Fibroblast of peridontal ligament (primary cell): ENCODE data around the gene XPOT.
A peak's percentile ranks its signal among the peaks of the same experiment; 100 is the strongest.

Experiments
- DNase-seq: peaks from one replicate; pipeline ENCODE4 v3.0.0-alpha.2; 2010; ENCODE audit errors: extremely low read depth

XPOT gene

DNA sequence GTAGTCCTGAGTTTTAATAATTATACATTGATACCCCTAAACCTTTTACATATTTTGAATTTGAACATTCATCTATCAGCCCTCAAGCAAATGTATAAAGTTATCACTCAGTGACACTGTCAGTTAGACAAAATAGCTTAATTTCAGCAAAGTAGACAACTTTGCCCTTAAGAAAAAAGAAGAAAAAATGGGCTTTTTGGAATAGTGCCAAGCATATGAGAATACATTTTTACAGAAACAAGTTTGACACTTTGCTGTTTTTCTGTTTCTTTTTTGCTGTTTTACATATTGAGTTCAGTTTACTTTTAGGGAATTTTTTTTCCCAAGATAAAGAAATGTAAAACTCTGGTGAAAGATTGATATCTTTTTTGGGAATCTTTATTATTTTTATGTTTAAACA, 62.0 kb downstream of the XPOT start:
- no peak for DNase-seq

- no peak for DNase-seq
Measured at GRCh38 chr12:64468966-64469365, 64.8 kb downstream of the XPOT start.

GRCh38 chr12:64469455-64470142, 65.4 kb downstream of the XPOT start:
- DNase-seq: no peak

- DNase-seq: no peak
Measured at GRCh38 chr12:64470495-64470894, 66.3 kb downstream of the XPOT start.

GRCh38 chr12:64473176-64473575, 69.0 kb downstream of the XPOT start:
- no peak for DNase-seq

- no peak for DNase-seq
Measured at GRCh38 chr12:64475518-64475917, 71.3 kb downstream of the XPOT start.

DNA sequence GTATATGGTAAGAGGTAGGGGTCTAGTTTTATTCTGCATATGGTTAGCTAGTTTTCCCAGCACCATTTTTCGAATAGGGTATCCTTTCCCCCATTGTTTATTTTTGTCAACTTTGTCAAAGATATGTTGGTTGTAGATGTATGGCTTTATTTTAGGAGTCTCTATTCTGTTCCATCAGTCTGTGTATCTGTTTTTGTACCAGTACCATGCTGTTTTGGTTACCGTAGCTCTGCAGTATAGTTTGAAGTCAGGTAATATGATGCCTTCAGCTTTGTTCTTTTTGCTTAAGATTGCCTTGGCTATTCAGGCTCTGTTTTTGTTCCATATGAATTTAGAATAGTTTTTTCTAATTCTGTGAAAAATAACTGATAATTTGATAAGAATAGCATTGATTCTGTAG, 72.7 kb downstream of the XPOT start:
- DNase-seq: no peak

GRCh38 chr12:64478661-64479060, 74.5 kb downstream of the XPOT start:
- no peak for DNase-seq

GRCh38 chr12:64480148-64480547, 76.0 kb downstream of the XPOT start:
- peak; percentile 50 for DNase-seq

GRCh38 chr12:64486657-64487056, 82.5 kb downstream of the XPOT start:
- no peak for DNase-seq

GRCh38 chr12:64491718-64492117, 87.5 kb downstream of the XPOT start:
- DNase-seq: no peak

GRCh38 chr12:64493513-64493912, 89.3 kb downstream of the XPOT start:
- DNase-seq: no peak

DNA sequence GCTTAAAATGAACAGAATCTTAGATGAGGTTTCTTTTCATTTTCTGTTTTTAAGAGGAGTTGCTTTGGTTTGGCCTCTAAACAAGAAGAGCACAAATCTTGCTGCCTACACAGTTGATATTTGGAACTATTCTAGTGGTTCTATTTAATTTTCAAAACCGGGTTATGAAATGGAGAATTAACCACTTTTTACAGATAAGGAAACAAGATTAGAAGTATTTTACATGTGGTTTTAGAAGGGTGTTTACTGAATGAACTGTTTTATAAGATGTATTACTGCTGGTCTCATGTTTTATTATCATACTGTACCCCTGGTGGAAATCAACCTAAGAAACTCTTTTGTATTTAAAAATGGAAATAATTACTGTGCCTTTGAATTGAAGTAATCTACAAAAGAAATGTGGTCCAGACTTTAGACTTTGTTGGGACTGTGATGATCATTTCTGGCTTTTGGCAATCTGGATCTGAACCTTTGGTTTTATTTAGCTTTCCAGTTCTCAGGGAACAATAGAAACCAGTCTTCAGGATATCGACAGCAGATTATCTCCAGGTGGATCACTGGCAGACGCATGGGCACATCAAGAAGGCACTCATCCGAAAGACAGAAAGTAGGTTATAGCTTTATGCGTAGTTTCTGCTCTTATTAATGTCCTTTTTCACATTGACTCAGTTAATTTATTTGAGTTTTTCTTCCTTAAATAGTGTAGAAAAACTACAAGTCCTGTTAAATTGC, 91.0 kb downstream of the XPOT start:
- DNase-seq: no peak

GRCh38 chr12:64496839-64497400, 92.7 kb downstream of the XPOT start:
- DNase-seq: no peak

DNA sequence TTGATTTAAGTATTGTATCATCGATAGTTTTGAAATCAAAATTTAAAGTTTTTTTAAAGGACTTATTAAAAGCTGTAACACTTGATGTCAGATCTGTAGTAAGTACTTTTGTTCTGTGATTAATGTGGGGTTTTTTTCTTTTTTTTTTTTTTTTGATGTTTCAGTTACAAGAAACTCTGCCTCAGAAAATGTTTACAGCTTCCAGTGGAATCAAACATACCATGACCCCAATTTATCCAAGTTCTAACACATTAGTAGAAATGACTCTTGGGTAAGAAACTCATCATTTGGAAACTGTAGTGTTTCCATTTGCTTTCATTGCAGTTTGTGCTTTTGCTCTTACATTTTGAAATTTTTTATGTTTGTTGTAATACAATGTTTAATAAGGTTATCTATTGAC, 93.3 kb downstream of the XPOT start:
- DNase-seq: no peak

DNA sequence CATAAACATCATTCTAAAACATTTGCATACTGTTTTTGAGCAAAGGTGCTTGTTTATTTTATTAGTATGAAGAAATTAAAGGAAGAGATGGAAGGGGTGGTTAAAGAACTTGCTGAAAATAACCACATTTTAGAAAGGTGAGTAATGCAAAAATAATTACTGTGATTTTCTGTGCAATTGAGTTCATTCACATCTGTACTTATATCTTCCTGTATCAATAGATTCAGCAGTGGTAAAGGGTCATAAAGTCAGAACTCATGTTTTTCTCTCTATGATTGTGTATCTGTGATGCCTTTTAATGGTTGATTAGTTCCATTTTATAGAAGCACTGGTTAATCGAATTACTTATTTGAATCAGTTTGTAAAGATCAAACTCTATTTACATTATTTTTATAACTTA, 93.7 kb downstream of the XPOT start:
- DNase-seq: no peak

- no peak for DNase-seq
Measured at GRCh38 chr12:64500394-64500793, 96.2 kb downstream of the XPOT start.
